HepG2 (cell line): ENCODE measurements around the gene USP2. TPM values are rescaled to one million over a fixed set of nuclear protein-coding genes. Genes with fewer than 3 reads are reported as not detected.

ENCODE experiments used
- ASH2L ChIP-seq: fragments of 300-600, 200-600 bp; sonication (generic); IDR thresholded peaks from 2 replicates; pipeline ENCODE4 v1.7.0; 2017; ENCODE audit warnings: low read depth, mild to moderate bottlenecking, moderate library complexity, mixed read lengths, low read length; ENCODE audit not compliant: insufficient read length
- CEBPG ChIP-seq: IDR thresholded peaks from 2 replicates; pipeline ENCODE4 v1.6.1; 2016
- CREB1 ChIP-seq, 2 experiments: fragments of 450-650 bp in 1 of 2; IDR thresholded peaks; 2 replicates each; pipeline ENCODE4 v1.6.1; 2016 to 2017; ENCODE audit warnings: control low read depth in 1 of 2, mild to moderate bottlenecking in 1 of 2, missing compliant biosample characterization in 1 of 2, missing genetic modification characterization in 1 of 2
- CREB3 ChIP-seq: sonication (generic); formaldehyde crosslinking; IDR thresholded peaks from 2 replicates; pipeline ENCODE4 v1.5.0; 2020; ENCODE audit warnings: missing genetic modification reagents
- CREM ChIP-seq, 2 experiments: sonication (generic) in 1 of 2; formaldehyde crosslinking in 1 of 2; IDR thresholded peaks; 2 replicates each; pipeline versions ENCODE4 v1.4.0 to v1.6.1; 2016 to 2020; ENCODE audit warnings: antibody characterized with exemption in 1 of 2, mild to moderate bottlenecking in 1 of 2, missing genetic modification reagents in 1 of 2
- CTCF ChIP-seq: sonication (generic); formaldehyde crosslinking; IDR thresholded peaks from 2 replicates; pipeline ENCODE4 v1.5.0; 2020; ENCODE audit warnings: mild to moderate bottlenecking, missing genetic modification reagents, moderate library complexity
- GABPA ChIP-seq, 2 experiments: IDR thresholded peaks; 2 replicates each; pipeline ENCODE4 v1.6.1; 2011 to 2016; ENCODE audit warnings: low read depth in 2 of 2, low read length in 1 of 2, missing biosample characterization in 1 of 2, missing genetic modification characterization in 1 of 2
- HNF4G ChIP-seq, 2 experiments: sonication (generic) in 1 of 2; formaldehyde crosslinking in 1 of 2; IDR thresholded peaks; 2 replicates each; pipeline versions ENCODE4 v1.4.0 to v1.6.1; 2011 to 2020; ENCODE audit warnings: borderline replicate concordance in 2 of 2, low read depth in 2 of 2, mild to moderate bottlenecking in 2 of 2, low read length in 1 of 2, missing genetic modification reagents in 1 of 2, moderate library complexity in 1 of 2
- KDM6A ChIP-seq: IDR thresholded peaks from 2 replicates; pipeline ENCODE4 v1.6.1; 2016; ENCODE audit warnings: low read depth
- NFRKB ChIP-seq: fragments of 450-650 bp; IDR thresholded peaks from 2 replicates; pipeline ENCODE4 v1.6.1; 2017
- SAFB2 ChIP-seq: sonication (generic); formaldehyde crosslinking; IDR thresholded peaks from 2 replicates; pipeline ENCODE4 v1.5.1; 2020; ENCODE audit warnings: missing genetic modification reagents, low read depth, mild to moderate bottlenecking, borderline replicate concordance
- SKIL ChIP-seq: sonication (generic); formaldehyde crosslinking; IDR thresholded peaks from 2 replicates; pipeline ENCODE4 v1.8.0; 2022; ENCODE audit warnings: missing genetic modification reagents, mild to moderate bottlenecking, moderate library complexity, borderline replicate concordance
- TAF15 ChIP-seq: fragments of 200-400 bp; formaldehyde crosslinking; IDR thresholded peaks from one replicate; pipeline ENCODE4 v1.6.1; 2018; ENCODE audit warnings: mild to moderate bottlenecking, low read depth, low read length; ENCODE audit not compliant: poor library complexity, severe bottlenecking
- TCF7L2 ChIP-seq: IDR thresholded peaks from 2 replicates; pipeline ENCODE4 v1.6.1; 2011; ENCODE audit warnings: mild to moderate bottlenecking, low read depth, low read length, moderate library complexity
- TERF1 ChIP-seq: sonication (generic); formaldehyde crosslinking; IDR thresholded peaks from 2 replicates; pipeline ENCODE4 v1.8.0; 2022; ENCODE audit warnings: mild to moderate bottlenecking, missing genetic modification reagents, moderate library complexity
- UBTF ChIP-seq: sonication (generic); formaldehyde crosslinking; IDR thresholded peaks from 2 replicates; pipeline ENCODE4 v1.4.0; 2020; ENCODE audit warnings: mild to moderate bottlenecking, missing genetic modification reagents
- ZFP37 ChIP-seq: sonication (generic); formaldehyde crosslinking; IDR thresholded peaks from 2 replicates; pipeline ENCODE4 v1.4.0; 2020; ENCODE audit warnings: missing genetic modification reagents, borderline replicate concordance
- ZNF264 ChIP-seq: sonication (generic); formaldehyde crosslinking; IDR thresholded peaks from 2 replicates; pipeline ENCODE4 v1.4.0; 2020; ENCODE audit warnings: missing genetic modification reagents
- ZNF615 ChIP-seq: sonication (generic); formaldehyde crosslinking; IDR thresholded peaks from 2 replicates; pipeline ENCODE4 v1.5.0; 2020; ENCODE audit warnings: mild to moderate bottlenecking, missing genetic modification reagents, borderline replicate concordance
- polyA plus RNA-seq, 8 experiments: library from polyadenylated mRNA; depleted of rRNA in 3 of 8; stranded (reverse) in 7 of 8; unstranded in 1 of 8; fragments of >200 nt; fragmentation: Illumina TruSeq in 4 of 8; extraction: Trizol in 4 of 8; gene quantifications; 2 replicates each; pipeline versions ENCODE4 v1.2.1 to v1.2.3, GENCODE V29; 2011 to 2016; ENCODE audit warnings: low read depth in 4 of 8, missing spikeins in 1 of 8, mixed read lengths in 1 of 8; ENCODE audit not compliant: insufficient read depth in 1 of 8
- total RNA-seq, 5 experiments: library from RNA; depleted of rRNA; stranded (reverse); fragments of >200 nt; fragmentation: Illumina TruSeq; extraction: Trizol; gene quantifications; 2 replicates each; pipeline ENCODE4 v1.2.3, GENCODE V29; 2016; ENCODE audit warnings: low read depth in 1 of 5

Gene USP2
- total and polyA plus RNA-seq, 2 of the 13 experiments (the other 11 are each of a cell fraction or from before 2014, with no cell fraction given): 2.5 to 6.0 TPM

- TF ChIP-seq CREB1 (IDR thresholded peaks at IDR 0.05) (no peak), CREB1 (CRISPR knock-in tag; IDR thresholded peaks at IDR 0.05) (peak; percentile 75), CTCF (peak; percentile 46), HNF4G (IDR thresholded peaks at IDR 0.05; ENCODE audit: borderline replicate concordance, low read depth, low read length) (peak; percentile 44; the same call in 1 of the 2 replicates), HNF4G (CRISPR knock-in tag; IDR thresholded peaks at IDR 0.05; ENCODE audit: borderline replicate concordance, low read depth) (no peak), ZFP37 (CRISPR knock-in tag) (no peak), KDM6A (0 out of 2 replicates have a peak, but pooled peaks have one; percentile 12), CREB3 (no peak), ZNF615 (CRISPR knock-in tag) (peak; percentile 74; the same call in 1 of the 2 replicates), CREM (IDR thresholded peaks at IDR 0.05) (peak; percentile 70), CREM (CRISPR knock-in tag; IDR thresholded peaks at IDR 0.05) (no peak), CEBPG (CRISPR knock-in tag) (no peak), ASH2L (peak; percentile 38), SKIL (CRISPR knock-in tag) (no peak), SAFB2 (CRISPR knock-in tag) (no peak), NFRKB (no peak), TCF7L2 (no peak), TAF15 (no peak), TERF1 (CRISPR knock-in tag) (no peak), UBTF (CRISPR knock-in tag) (0 out of 2 replicates have a peak, but pooled peaks have one; percentile 23), ZNF264 (CRISPR knock-in tag) (no peak), GABPA (IDR thresholded peaks at IDR 0.05; ENCODE audit: low read depth, low read length) (no peak), GABPA (CRISPR knock-in tag; IDR thresholded peaks at IDR 0.05; ENCODE audit: low read depth) (peak; percentile 77)
Measured at GRCh38 chr11:119370486-119371046, 10.9 kb downstream of the USP2 start (continued).
